HepG2 (cell line): ENCODE data around the gene ARRDC3. TPM values are rescaled to one million over a fixed set of nuclear protein-coding genes. Genes with fewer than 3 reads are reported as not detected.

Experiments
- ATAC-seq: fragments of 200-7000 bp; cut with Tn5 transposase; 3 replicates; pipeline ENCODE4 v1.9.1; 2020; ENCODE audit warnings: mild to moderate bottlenecking, moderate library complexity
- BruUV-seq: library from RNA; stranded (reverse); fragments of 400-500 nt; replicated peaks from 2 replicates; lab custom pipeline; 2021; lab: Mats Ljungman, UMichigan
- CTCF ChIA-PET: fragments of 300-600 bp; formaldehyde crosslinking; extraction: SDS; loops from one replicate; lab custom pipeline; 2021; ENCODE audit warnings: low total read pairs, inconsistent platforms, low intra/inter-chr PET ratio; lab: Yijun Ruan, JAX
- POLR2A ChIA-PET: fragments of 350-600 bp; sonication (Branson Sonifier 250); formaldehyde crosslinking; loops from one replicate; lab custom pipeline; 2020; ENCODE audit warnings: antibody characterized with exemption, inconsistent platforms; lab: Yijun Ruan, JAX
- DNase-seq: peaks from one replicate; pipeline ENCODE4 v3.0.0-alpha.2; 2015; ENCODE audit warnings: low spot score
- FAIRE-seq: peaks from 3 replicates; lab custom pipeline; 2011; peaks lifted over from hg19 to GRCh38; lab: Jason Lieb, UNC
- H2AFZ ChIP-seq: one replicate; pipeline ENCODE4 v1.6.1; 2011; ENCODE audit warnings: low read length, inconsistent platforms
- H3K27ac ChIP-seq: fragments of 300-600 bp; 3 replicates; pipeline ENCODE4 v1.8.0; 2011; ENCODE audit warnings: mixed run types, mild to moderate bottlenecking, mixed read lengths, low read length, inconsistent platforms; ENCODE audit not compliant: insufficient read depth; ENCODE audit errors: extremely low read length
- H3K27me3 ChIP-seq, 2 experiments: fragments of 200-600 bp in 1 of 2; 2 replicates in 1 of 2; 3 replicates in 1 of 2; pipeline versions ENCODE4 v1.6.0 to v1.8.0; 2011; ENCODE audit warnings: low read length in 2 of 2, mild to moderate bottlenecking in 2 of 2, moderate library complexity in 2 of 2, inconsistent platforms in 1 of 2; ENCODE audit not compliant: insufficient read depth in 2 of 2, control insufficient read depth in 1 of 2
- H3K36me3 ChIP-seq, 2 experiments: fragments of 200-600 bp in 1 of 2; replicated peaks in 1 of 2; 2 replicates in 1 of 2; 3 replicates in 1 of 2; pipeline versions ENCODE4 v1.5.1 to v1.8.0; 2011; ENCODE audit warnings: low read length in 2 of 2, inconsistent platforms in 1 of 2; ENCODE audit not compliant: insufficient read depth in 2 of 2, control insufficient read depth in 1 of 2
- H3K4me1 ChIP-seq: 2 replicates; pipeline ENCODE4 v1.5.1; 2012; ENCODE audit warnings: low read length, inconsistent platforms; ENCODE audit not compliant: insufficient read depth
- H3K4me2 ChIP-seq: 2 replicates; pipeline ENCODE4 v1.6.0; 2011; ENCODE audit warnings: low read depth, low read length, inconsistent platforms
- H3K4me3 ChIP-seq, 3 experiments: fragments of 200-600 bp in 1 of 3; sonication (generic), shearing (Covaris generic) in 1 of 3; replicated peaks in 1 of 3; 2 replicates each; pipeline ENCODE4 v1.5.1; 2011 to 2016; ENCODE audit warnings: low read length in 3 of 3, inconsistent platforms in 2 of 3, low read depth in 2 of 3, mild to moderate bottlenecking in 2 of 3, control low read depth in 1 of 3, mixed read lengths in 1 of 3; ENCODE audit not compliant: insufficient read depth in 1 of 3
- H3K79me2 ChIP-seq: one replicate; pipeline ENCODE4 v1.6.1; 2011; ENCODE audit warnings: low read length, inconsistent platforms; ENCODE audit not compliant: insufficient read depth
- H3K9ac ChIP-seq: 2 replicates; pipeline ENCODE4 v1.6.0; 2011; ENCODE audit warnings: mild to moderate bottlenecking, low read depth, low read length, inconsistent platforms; ENCODE audit not compliant: insufficient read depth
- H3K9me3 ChIP-seq: 2 replicates; pipeline ENCODE4 v1.5.1; 2012; ENCODE audit warnings: mild to moderate bottlenecking, low read length
- H4K20me1 ChIP-seq: 2 replicates; pipeline ENCODE4 v1.6.0; 2011; ENCODE audit warnings: inconsistent platforms, mild to moderate bottlenecking, low read length, moderate library complexity; ENCODE audit not compliant: insufficient read depth
- ATF7 ChIP-seq, 2 experiments: fragments of 450-650 bp in 1 of 2; sonication (generic) in 1 of 2; formaldehyde crosslinking in 1 of 2; IDR thresholded peaks; 2 replicates each; pipeline versions ENCODE4 v1.4.0 to v1.6.1; 2016 to 2020; ENCODE audit warnings: antibody characterized with exemption in 1 of 2, mild to moderate bottlenecking in 1 of 2, missing genetic modification reagents in 1 of 2
- DR1 ChIP-seq: sonication (generic); formaldehyde crosslinking; IDR thresholded peaks from 2 replicates; pipeline ENCODE4 v1.8.0; 2021; ENCODE audit warnings: mild to moderate bottlenecking, missing genetic modification reagents, inconsistent platforms
- FLYWCH1 ChIP-seq: sonication (generic); formaldehyde crosslinking; IDR thresholded peaks from 2 replicates; pipeline ENCODE4 v1.8.1; 2023; ENCODE audit warnings: mild to moderate bottlenecking, missing genetic modification reagents
- FOXK1 ChIP-seq: sonication (generic); formaldehyde crosslinking; IDR thresholded peaks from 2 replicates; pipeline ENCODE4 v1.4.0; 2020; ENCODE audit warnings: low read depth, missing genetic modification reagents, borderline replicate concordance
- GATAD2A ChIP-seq: IDR thresholded peaks from 2 replicates; pipeline ENCODE4 v1.6.1; 2016
- HNRNPH1 ChIP-seq: fragments of 200-400 bp; formaldehyde crosslinking; optimal IDR thresholded peaks from 2 replicates; pipeline ENCODE3; 2017; ENCODE audit warnings: mild to moderate bottlenecking, low read depth, low read length
- LBX2 ChIP-seq: sonication (generic); formaldehyde crosslinking; IDR thresholded peaks from 2 replicates; pipeline ENCODE4 v1.5.0; 2020; ENCODE audit warnings: missing genetic modification reagents, mild to moderate bottlenecking, borderline replicate concordance
- PBX2 ChIP-seq: IDR thresholded peaks from 2 replicates; pipeline ENCODE4 v1.6.1; 2016; ENCODE audit warnings: control low read depth
- TCF7 ChIP-seq: sonication (generic); IDR thresholded peaks from 2 replicates; pipeline ENCODE4 v1.6.1; 2016; ENCODE audit warnings: antibody characterized with exemption, low read depth
- ZFP37 ChIP-seq: sonication (generic); formaldehyde crosslinking; IDR thresholded peaks from 2 replicates; pipeline ENCODE4 v1.4.0; 2020; ENCODE audit warnings: missing genetic modification reagents, borderline replicate concordance
- ZFP90 ChIP-seq: sonication (generic); formaldehyde crosslinking; IDR thresholded peaks from 2 replicates; pipeline ENCODE4 v1.8.0; 2022; ENCODE audit warnings: missing genetic modification reagents, mild to moderate bottlenecking, inconsistent platforms, borderline replicate concordance
- ZNF121 ChIP-seq: sonication (generic); formaldehyde crosslinking; IDR thresholded peaks from 2 replicates; pipeline ENCODE4 v1.5.0; 2020; ENCODE audit warnings: mild to moderate bottlenecking, missing genetic modification reagents
- ZNF598 ChIP-seq: sonication (generic); formaldehyde crosslinking; IDR thresholded peaks from 2 replicates; pipeline ENCODE4 v1.5.1; 2020; ENCODE audit warnings: mild to moderate bottlenecking, missing genetic modification reagents, borderline replicate concordance
- ZNF772 ChIP-seq: sonication (generic); formaldehyde crosslinking; IDR thresholded peaks from 2 replicates; pipeline ENCODE4 v1.5.0; 2020; ENCODE audit warnings: mild to moderate bottlenecking, missing genetic modification reagents
- ZNF776 ChIP-seq: sonication (generic); formaldehyde crosslinking; IDR thresholded peaks from 2 replicates; pipeline ENCODE4 v1.4.0; 2020; ENCODE audit warnings: mild to moderate bottlenecking, missing genetic modification reagents
- WGBS: methylation state at CpG from one replicate; pipeline ENCODE4 v1.1.6; 2017; ENCODE audit warnings: low lambda C conversion rate; 5-methylcytosine and 5-hydroxymethylcytosine counted together
- in situ Hi-C: cut with HindIII; loops from 2 replicates; pipeline ENCODE4 v1.10.0; 2017; ENCODE audit warnings: low pct_unique_long_range_greater_than_20kb; ENCODE audit not compliant: extremely low pct_ligation_motif_present
- intact Hi-C: fragments of 100-400 bp; cut with micrococcal nuclease; formaldehyde crosslinking; loops from one replicate; pipeline ENCODE4 v1.10.0; 2022; ENCODE audit not compliant: unreplicated experiment
- polyA plus RNA-seq, 8 experiments: library from polyadenylated mRNA; depleted of rRNA in 3 of 8; stranded (reverse) in 7 of 8; unstranded in 1 of 8; fragments of >200 nt; fragmentation: Illumina TruSeq in 4 of 8; extraction: Trizol in 4 of 8; gene quantifications; 2 replicates each; pipeline versions ENCODE4 v1.2.1 to v1.2.3, GENCODE V29; 2011 to 2016; ENCODE audit warnings: low read depth in 4 of 8, missing spikeins in 1 of 8, mixed read lengths in 1 of 8; ENCODE audit not compliant: insufficient read depth in 1 of 8
- total RNA-seq, 5 experiments: library from RNA; depleted of rRNA; stranded (reverse); fragments of >200 nt; fragmentation: Illumina TruSeq; extraction: Trizol; gene quantifications; 2 replicates each; pipeline ENCODE4 v1.2.3, GENCODE V29; 2016; ENCODE audit warnings: low read depth in 1 of 5

The ARRDC3 gene
- total and polyA plus RNA-seq, 2 of the 13 experiments (the other 11 are each of a cell fraction or from before 2014, with no cell fraction given) = 3.4 to 24.4 TPM

GRCh38 chr5:91332267-91333045 is 50.7 kb downstream of the ARRDC3 start (continued):
- TF ChIP-seq FLYWCH1 (CRISPR knock-in tag) (no peak), GATAD2A (CRISPR knock-in tag) (peak; percentile 20; the same call in 1 of the 2 replicates)

- no peaks in the 10 kb centered on the region for H3K27me3 ChIP-seq
- ATAC-seq = no peak
- no peaks in the 10 kb centered on the region for H3K36me3 ChIP-seq
- TF ChIP-seq ZFP37 = no peak
- 0 out of 2 replicates have a peak, but pooled peaks have one; percentile 20 for TF ChIP-seq ZNF121 (CRISPR knock-in tag)
- TF ChIP-seq, all 625 proteins: peak for 1
- no peak overlapping the region for H3K9ac ChIP-seq
- no peaks in the 10 kb centered on the region for H4K20me1 ChIP-seq
- H3K79me2 ChIP-seq = no peaks in the 10 kb centered on the region
- H3K4me1 ChIP-seq = peaks cover 27% of the 10 kb centered on the region
- in situ Hi-C loops = no loop called here
- FAIRE-seq = no peak
- CTCF ChIA-PET = no interaction called here
- intact Hi-C loops = no loop called here
- no TSS peak for BruUV-seq
- DNase-seq = no peak
- peak overlapping the region; percentile 31 for H3K4me2 ChIP-seq
- H3K9me3 ChIP-seq = no peaks in the 10 kb centered on the region
- POLR2A ChIA-PET = interaction anchor here (1.0 kb wide), 1 partner anchor 52 kb away, joined by 5 read pairs; the partner anchor contains the start of gene ARRDC3
- H3K27ac ChIP-seq = no peak overlapping the region
- 89% methylated on average over 1 of the region's 1 CpG for WGBS
- H3K4me3 ChIP-seq = no peak overlapping the region
- H2AFZ ChIP-seq = no peak overlapping the region
Observed at GRCh38 chr5:91331705-91332104, 51.4 kb downstream of the ARRDC3 start.

- BruUV-seq = no TSS peak
- Histone ChIP-seq H3K4me2 (no peak overlapping the region), H3K36me3 (no peaks in the 10 kb centered on the region), H2AFZ (no peak overlapping the region), H3K79me2 (no peaks in the 10 kb centered on the region), H3K27ac (no peak overlapping the region), H3K27me3 (no peaks in the 10 kb centered on the region), H3K9ac (no peak overlapping the region), H4K20me1 (no peaks in the 10 kb centered on the region), H3K9me3 (no peaks in the 10 kb centered on the region), H3K4me3 (no peak overlapping the region), H3K4me1 (peaks cover 27% of the 10 kb centered on the region)
- 15% methylated on average over 1 of the region's 1 CpG for WGBS
- FAIRE-seq (no peak), DNase-seq (no peak), ATAC-seq (no peak)
- in situ Hi-C loops (no loop called here), intact Hi-C loops (no loop called here)
- ChIA-PET CTCF (no interaction called here), POLR2A (no interaction called here)
- TF ChIP-seq ZFP90 (CRISPR knock-in tag) (no peak), TCF7 (no peak), ZNF598 (CRISPR knock-in tag) (no peak), ZNF776 (no peak), ZNF772 (no peak), HNRNPH1 (no peak), LBX2 (CRISPR knock-in tag) (no peak), ATF7 (IDR thresholded peaks at IDR 0.05) (no peak), ATF7 (CRISPR knock-in tag; IDR thresholded peaks at IDR 0.05) (no peak), FOXK1 (CRISPR knock-in tag) (no peak), FLYWCH1 (CRISPR knock-in tag) (no peak), DR1 (no peak), PBX2 (CRISPR knock-in tag) (no peak)
Observed at GRCh38 chr5:91329283-91329682, 53.8 kb downstream of the ARRDC3 start.
